SKM-1 treated with dmso at 0.1 percent for 144 hours (cell line): ENCODE measurements around the gene CREB3L2.
"Not testable (repeated sequence)": the region's sequence is repeated elsewhere in the genome, so short reads cannot be mapped to it uniquely, and the experiment has no call there.

Source experiments
- DNase-seq: peaks from one replicate; lab custom pipeline; 2025; ENCODE audit not compliant: unreplicated experiment; lab: John Stamatoyannopoulos, UW

The CREB3L2 gene

DNA sequence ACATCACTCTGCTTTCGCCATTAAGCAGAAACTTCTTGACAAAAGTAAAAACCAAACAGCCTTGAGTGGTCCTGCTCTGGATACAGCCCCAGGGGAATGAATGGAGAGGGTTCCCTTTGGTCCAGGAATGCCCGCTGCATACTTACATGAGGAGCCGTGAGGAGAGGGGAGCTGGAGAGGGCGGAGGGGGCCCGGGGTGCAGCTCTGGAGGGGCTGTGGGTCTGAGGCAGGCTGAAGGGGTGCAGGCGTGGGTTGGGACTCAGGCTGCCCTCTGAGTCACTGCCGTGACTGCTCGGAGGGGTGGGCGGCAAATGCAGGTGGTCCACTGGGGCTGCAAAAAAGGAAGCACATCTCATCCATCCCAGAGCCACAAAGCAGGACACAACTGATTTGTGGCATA is 93.8 kb downstream of the CREB3L2 start:
- DNase-seq, result no peak

DNA sequence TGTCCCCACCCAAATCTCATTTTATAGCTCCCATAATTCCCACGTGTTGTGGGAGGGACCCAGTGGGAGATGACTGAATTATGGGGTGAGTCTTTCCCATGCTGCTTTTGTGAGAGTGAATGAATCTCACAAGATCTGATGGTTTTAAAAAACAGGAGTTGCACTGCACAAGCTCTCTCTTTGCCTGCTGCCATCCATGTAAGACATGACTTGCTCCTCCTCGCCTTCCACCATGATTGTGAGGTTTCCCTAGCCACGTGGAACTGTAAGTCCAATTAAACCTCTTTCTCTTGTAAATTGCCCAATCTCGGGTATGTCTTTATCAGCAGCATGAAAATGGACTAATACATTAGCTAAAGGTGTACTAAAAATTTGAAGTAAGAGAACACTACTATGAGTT is 95.2 kb downstream of the CREB3L2 start:
- not testable (repeated sequence) for DNase-seq

DNA sequence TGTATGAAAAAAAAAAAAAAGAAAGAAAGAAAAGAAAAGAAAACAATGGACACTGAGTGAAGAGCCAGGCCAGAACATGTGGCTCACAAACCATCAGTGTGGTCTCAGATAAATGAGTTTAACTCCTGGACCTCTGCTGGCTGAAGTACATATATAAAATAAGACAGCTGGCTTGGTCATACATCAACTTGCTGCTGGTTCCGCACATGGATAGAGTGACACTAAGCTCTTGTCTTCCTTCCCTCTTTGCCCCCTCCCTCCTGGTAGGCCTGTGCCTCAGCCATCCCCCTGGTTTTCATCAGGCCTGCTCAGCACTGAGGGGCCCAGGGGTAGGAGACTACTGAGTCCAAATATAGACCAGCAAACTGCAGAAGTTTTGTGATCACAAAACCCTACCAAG is 97.1 kb downstream of the CREB3L2 start:
- DNase-seq, result no peak

DNA sequence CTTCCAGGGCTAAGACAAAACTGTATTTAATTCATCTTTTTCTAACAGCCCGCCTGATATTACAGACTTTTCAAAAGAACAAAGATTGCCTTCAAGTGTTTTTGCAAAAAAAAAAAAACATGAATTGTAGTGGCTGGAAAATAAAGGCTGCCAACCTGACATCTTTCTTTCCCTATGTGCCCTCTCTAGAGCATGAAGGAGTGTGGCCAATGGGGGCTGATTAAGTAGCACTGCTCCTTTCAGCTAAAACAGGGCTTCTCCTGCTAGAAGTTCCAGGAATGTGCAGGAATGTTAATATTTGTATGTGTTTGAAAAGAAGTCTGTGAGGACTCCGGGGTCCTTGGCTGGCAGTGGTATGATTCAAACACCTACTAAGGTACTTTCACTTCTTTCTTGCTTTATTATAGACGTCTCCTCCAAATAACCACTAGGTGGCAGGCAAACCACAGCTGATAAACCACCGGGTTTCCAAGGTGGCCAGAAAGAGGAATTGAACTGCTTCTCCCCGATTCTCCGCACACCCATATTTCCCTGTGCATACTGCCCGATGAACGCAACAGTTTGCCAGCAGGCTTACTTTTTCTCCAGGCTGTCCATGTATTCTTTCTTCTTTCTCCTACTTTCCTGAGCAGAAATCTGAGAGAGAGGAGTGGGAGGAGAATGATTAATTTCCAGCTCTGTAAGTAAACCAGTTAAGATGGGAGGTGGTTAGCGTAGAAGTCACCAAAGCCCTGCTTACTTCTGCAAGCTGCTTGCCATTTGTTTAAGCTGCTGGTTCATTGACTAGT is 98.3 kb downstream of the CREB3L2 start:
- peak; percentile 72 for DNase-seq

DNA sequence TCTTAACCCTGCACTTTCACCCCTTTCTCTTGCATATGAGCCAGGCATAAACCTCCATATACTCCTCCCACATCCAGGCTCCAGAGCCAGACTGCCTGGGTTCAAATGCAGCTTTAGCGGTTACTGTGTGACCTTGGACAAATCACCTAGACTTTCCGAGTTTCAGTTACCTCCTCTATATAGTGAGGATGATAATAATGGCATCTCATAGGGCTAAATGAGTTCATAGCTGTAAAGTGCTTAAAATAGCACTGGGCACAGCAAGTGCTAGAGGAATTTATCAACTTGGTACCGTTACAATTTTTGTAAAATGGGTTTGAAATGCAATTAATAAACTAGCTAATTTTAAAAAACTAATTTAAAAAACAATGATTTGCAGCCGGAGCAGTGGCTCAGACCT is 101.7 kb downstream of the CREB3L2 start:
- DNase-seq, result no peak

DNA sequence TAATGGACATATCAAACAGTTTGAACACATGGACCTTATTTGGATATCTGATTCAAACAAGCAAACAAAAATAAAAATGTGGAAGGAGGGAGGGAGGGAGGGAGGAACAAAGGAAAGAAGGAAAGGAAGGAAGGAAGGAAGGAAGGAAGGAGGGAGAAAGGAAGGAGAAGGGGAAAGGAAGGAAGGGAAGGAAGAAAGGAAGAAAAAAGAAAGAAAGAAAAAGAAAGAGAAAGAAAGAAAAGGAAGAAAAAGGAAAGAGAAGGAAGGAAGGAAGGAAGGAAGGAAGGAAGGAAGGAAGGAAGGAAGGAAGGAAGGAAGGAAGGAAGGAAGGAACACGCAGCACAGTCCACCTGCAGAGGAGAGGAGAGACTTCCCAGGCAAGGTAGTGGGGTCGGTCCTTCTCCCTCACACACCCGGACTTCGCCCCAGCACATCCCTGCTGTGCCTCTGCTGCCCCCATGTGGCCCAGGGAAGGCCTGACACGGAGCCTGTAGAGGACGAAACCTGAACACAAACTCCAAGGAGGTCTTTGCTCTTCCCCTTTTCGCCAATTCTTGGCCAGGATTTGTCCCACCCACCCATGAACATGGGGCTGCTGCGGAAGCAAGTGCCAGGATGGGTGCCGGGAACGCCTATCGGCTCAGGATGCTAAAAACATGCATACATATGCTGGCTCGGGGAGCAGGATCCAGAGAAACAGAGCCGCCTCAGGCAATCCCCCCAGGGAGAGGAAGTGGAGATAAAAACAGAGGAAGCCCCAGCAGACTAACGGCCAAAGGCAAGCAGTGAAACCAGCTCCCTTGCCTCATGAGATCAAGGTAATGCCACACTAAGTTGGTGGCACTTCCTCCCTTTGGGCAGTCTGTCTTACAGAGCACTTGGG is 102.8 kb downstream of the CREB3L2 start:
- DNase-seq, result peak; percentile 77

DNA sequence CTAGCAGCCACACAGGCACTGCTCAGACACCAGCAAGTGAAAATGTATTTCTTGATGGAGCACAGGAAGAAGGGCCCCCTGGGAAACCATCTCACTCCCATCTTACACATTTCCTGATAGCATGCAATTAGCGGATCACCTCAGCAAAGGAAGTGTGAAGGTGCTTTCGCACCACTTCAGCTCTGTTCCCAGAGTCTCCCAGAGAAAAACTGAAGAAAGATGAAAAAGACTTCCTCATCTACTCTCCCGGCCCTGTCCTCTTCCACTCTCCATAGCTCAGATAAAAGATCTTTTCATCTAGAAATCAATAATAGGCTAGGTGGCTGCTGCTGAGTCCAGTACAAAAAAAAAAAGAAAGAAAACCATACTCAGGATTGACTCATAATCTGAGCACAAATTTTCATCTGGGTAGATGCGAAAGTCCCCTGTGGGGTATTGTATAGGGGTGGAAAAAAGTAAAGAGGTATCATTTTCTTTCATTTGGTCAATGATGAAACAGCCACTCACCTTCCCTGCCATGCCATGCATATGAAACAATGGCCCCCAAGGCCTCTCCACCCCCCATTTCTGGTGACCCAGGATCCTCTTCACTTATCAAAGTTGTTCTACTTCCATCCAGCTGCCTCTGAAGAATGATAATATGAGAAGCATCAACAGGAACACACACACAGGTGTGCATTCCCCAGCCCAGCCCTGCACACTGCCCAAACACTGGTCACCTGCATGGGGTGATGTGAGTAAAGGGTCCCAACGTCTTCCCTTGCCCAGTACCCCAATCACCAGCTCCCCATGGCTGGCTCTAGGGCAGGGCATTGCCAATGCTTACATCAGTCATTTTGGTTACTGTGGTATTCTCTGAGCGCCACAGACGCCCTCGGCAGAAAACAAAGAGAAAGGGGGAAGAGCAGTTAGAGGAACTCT is 106.3 kb downstream of the CREB3L2 start:
- no peak for DNase-seq

DNA sequence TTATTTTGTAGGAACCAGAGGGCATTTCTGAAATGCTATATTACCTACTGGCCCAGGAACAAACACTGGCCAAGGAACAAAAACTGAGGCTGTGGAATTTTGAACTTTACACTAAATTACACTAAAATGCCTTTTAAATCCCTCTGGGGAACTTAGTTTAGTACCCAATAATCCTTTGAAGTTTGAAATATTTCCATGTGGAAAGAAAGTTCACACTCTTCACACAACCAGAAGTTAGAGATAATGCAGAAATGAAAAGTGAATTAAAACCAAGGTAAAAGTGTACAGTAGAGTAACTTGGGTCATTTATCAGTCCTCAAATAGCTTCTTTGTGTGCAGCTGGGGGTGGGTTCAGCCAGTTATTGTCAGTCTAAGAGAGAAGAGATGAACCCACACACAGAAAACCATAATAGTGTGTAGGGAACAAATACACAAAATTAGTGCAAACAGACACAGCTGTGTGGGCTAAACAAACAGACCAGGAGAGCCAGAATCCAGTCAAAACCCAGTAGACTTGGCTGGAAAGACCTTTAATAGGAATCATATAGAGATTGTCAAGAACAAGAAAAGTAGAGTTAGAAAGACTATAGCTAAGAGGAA is 108.6 kb downstream of the CREB3L2 start:
- DNase-seq, result no peak

DNA sequence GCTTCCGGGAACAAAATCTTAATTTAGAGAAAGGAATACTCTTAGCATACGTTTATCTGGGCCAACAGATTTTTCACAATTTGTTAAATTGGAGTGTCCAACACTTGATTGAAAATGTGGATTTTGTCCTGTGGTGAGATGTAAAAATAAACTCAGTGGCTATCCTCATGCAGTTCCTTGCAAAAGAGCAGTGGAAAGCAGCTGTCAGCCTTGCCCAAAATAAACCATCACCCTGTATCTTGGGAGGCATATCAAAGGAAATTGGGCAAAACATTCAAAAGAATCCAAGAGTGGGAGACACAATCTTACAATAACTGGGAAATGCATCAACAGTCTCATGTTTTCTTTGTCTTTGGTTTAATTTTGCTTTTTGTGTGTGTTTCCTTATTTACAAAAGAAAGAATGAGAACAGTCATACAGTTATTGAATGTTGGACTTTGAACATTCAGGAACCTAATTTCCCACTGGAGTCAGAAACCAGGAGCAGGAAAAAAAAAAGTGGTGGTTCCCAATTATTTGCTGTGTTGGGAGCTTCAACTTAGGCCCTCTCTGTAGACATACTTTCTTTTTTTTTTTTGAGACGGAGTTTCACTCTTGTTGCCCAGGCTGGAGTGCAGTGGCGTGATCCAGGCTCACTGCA is 110.8 kb downstream of the CREB3L2 start:
- no peak for DNase-seq

DNA sequence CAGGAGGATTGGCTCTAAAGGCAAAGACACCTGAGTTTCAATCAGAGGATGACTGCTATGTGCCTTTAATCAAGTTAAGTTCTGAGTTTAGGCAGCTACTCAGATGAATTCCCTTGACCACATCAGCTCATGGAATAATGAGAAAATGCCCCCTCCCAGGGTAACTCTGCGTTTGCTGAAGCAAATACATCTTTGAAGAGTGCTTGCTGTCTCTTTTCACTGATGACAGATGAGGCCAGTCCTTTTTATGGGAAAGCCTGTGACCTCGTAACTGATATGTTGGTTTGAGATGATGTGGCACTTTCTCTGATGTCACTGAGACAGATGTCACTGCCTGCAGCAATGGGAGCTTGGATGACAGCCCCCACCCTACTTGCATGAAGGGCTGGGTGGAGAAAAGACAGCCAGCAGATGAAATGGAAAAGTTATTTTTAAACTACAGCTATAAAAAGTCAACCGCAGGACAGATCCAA is 111.4 kb downstream of the CREB3L2 start:
- DNase-seq, result no peak

DNA sequence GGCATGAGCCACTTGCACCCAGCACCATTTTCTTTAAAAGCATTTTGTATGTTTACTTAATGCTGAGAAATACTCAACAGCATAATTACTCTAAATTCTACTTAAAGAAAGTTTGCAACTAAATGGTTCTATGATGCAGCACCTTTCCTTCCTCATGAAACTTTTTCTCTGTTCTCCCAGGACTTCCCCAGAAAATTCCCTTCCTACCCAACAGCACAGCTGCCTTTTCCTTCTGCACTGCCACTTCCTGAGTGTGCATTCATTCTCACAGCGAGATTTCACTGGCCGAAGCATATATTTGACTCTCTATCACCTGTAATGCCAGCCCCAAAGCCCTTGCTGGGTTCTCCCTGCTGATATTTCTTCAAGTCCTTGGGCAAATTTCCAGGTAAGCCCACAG is 113.6 kb downstream of the CREB3L2 start:
- DNase-seq, result no peak

DNA sequence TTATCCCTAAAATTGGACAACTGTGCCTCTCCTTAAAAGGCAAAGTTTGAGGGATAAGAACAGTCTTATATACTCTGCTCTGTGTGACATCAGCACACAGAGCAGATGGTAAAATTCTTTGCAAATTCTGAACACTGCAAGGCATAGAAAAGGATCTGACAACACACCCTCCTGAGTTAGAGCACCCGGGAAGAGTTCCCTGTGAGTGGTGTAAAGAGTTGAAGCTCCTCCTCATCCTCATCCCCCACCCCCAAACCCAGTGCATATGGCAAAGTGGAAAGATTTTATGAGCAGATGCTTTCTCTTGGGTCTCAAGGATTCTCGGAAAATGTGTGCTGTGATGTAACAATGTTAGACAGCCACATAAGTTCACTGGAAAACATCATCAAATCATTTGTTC is 115.1 kb downstream of the CREB3L2 start:
- no peak for DNase-seq

DNA sequence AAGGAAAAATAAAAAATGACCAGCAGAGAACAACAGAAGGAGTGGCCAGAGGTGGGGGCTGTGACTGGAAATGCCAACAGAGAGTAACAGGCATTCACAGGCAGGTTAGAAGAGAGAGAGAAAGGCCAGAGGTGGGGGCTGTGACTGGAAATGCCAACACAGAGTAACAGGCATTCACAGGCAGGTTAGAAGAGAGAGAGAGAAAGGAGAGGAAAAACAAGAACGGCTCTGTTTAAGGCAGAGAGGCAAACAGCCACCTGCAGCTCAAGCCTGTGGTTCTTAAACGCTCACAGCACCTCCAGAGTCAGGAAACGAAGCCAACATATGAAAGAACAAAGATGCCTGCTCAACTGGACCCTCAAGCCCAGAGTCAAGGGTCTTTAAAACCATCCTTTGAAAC is 115.6 kb downstream of the CREB3L2 start:
- no peak for DNase-seq

DNA sequence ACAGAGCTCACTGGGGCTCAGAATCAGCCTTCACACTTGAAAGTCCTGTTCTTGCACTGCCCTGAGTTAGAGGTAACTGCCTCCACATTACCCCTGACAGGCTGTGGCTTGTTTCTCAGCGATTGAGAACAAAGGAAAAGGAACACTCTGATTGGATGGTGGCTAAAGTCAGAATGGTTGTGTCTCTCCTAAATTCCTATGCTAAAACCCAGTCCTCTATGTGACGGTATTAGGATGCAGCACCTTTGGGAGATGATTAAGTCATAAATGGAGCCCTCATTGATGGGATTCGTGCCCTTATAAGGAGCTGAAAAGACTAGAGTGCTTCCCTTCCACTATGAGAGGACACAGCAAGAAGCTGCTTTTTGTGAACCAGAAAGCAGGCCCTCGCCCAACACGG is 116.2 kb downstream of the CREB3L2 start:
- DNase-seq, result no peak

DNA sequence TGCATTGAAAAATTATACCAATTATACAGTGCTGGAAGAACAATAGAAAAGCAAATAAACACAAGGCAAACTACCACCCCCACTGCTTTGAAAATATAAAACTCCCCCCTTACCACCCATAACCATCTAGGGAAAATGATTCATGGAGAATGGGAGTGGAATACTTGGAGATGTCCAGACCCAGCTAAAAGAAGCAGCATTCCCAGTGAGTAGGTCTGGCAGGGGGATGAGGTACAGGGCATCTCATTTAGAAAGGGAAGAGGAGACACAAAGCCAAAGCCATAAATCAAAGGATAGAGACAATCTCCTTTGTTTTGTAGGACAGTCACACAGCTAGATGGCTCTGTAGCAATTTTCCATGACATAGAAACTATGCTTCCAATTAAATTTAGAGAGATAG is 119.1 kb downstream of the CREB3L2 start:
- no peak for DNase-seq

DNA sequence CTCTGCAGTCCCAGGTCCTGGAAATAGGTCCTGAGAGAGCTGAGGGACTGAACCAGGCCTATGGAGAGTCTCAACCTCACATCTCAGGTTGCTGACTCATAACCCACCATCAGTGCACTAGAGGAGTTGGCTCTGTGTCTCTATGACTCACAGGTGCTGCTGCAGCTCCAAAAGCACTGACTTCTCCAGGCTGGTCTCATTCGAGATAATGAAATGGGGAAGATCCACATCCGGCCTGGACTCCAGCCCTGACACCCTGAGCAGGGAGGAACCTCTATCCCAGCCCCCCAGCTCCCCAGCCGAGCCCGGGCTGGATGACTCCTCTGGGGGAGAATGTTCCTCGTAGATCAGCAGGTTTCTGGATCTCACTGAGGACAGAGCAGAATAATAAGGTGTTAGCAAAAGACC is 119.6 kb downstream of the CREB3L2 start:
- no peak for DNase-seq

DNA sequence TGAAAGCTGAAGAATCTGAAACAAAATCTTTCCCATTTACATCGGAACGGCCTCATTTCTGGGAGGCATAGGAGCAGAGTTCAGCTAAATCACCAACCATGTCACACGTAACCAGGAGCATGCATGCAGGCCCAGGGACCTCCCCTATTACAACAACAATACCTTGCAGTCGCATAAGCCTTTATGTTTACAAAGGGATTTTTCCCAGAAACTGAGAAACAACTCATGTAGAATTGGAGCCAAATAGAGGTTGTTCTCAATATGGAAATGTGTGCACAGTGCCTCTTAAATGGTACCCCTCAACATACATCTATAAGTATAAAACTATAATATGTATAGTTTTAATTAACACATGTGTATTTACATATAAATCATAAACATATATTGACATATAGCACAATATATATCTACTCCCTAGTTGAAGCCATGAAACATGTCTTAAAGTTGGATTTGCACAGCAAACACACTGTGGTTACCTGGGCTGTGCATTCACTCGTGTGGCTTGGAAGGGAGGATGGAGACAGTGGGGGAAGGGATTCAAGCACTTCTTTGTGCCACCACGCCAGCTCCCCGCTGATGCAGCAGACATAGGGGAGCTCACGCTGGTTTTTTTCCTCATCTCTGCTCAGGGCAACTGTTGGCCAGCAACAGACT is 120.2 kb downstream of the CREB3L2 start:
- DNase-seq, result no peak

DNA sequence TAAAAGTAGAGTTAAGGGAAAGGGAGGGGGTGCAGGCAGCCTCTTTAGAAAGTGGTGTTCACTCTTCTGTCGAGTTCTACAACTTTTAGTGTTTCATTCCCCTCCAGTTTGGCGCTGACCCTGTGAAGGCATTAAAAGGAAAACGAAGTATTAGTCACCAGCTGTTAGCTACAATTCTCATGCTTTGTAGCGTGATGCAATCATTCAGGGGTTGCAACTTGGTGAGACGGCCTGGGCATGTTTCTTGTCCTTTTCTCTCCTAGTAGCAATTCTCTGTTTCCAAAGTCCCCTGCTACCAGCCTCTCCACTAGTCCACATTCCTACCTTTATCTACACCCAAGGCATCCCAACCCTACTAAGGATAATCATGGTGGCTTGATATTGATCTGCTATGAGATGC is 121.5 kb downstream of the CREB3L2 start:
- no peak for DNase-seq

DNA sequence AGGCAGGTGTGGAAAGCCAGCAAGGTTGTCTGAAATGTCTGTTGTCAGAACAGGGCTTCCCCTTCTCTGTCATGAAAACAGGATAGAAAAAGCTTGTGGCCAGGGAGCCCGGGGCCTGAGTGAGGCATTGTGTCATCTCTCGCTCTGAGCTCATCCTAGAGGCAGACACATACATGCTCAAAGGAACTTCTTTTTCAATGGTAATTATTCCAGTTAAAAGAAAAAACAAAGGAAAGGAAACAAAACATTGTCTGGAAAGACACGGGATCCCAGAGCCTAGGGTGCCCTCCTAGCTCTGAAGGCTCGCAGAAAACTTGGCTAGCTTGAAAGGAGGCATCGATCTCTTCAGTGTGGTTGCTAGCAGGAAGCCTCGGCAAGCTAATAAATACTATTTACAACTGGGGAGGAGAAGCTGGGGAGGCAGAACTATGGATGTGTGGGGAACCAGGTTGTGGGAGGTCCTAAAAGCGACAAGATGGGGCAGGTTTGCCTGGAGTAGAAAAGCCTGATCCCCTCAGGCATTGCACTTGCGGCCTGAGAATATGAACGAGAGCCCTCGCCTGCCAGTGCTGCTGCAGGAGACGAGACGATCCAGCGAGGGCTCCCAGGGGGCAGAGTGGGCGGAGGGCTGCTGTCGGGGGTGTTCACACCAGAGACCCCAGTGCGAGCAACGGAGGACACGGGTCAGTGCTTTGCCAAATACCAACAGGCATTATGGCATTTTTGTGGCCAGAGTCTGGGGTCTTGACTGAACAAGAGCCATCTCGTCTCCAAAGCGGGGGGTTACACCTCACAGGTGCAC is 122.3 kb downstream of the CREB3L2 start:
- DNase-seq, result no peak
